Parathyroid adenoma (tissue), 2 donors: ENCODE results near the gene C1orf35.

ENCODE experiments used
- H2AFZ ChIP-seq: fragments of 300-600 bp; sonication (generic); one replicate; pipeline ENCODE4 v1.7.0; 2017; ENCODE audit warnings: antibody characterized with exemption, mild to moderate bottlenecking
- H3K27ac ChIP-seq: fragments of 300-600 bp; sonication (generic); one replicate; pipeline ENCODE4 v1.7.0; 2017
- H3K27me3 ChIP-seq: fragments of 300-600 bp; sonication (generic); one replicate; pipeline ENCODE4 v1.7.0; 2017; ENCODE audit warnings: low read length; ENCODE audit not compliant: control insufficient read depth, insufficient read depth
- H3K36me3 ChIP-seq: fragments of 300-600 bp; sonication (generic); one replicate; pipeline ENCODE4 v1.7.0; 2017; ENCODE audit warnings: low read length; ENCODE audit not compliant: control insufficient read depth, insufficient read depth
- H3K4me1 ChIP-seq: fragments of 300-600 bp; sonication (generic); one replicate; pipeline ENCODE4 v1.7.0; 2017; ENCODE audit warnings: control low read depth
- H3K4me2 ChIP-seq: fragments of 300-600 bp; sonication (generic); one replicate; pipeline ENCODE4 v1.7.0; 2017; ENCODE audit warnings: low read length
- H3K4me3 ChIP-seq: fragments of 300-600 bp; sonication (generic); one replicate; pipeline ENCODE4 v1.7.0; 2017; ENCODE audit warnings: low read depth, low read length
- H3K79me2 ChIP-seq: fragments of 300-600 bp; sonication (generic); one replicate; pipeline ENCODE4 v1.7.0; 2017; ENCODE audit warnings: control low read depth
- H3K9ac ChIP-seq: fragments of 300-600 bp; sonication (generic); one replicate; pipeline ENCODE4 v1.7.0; 2017; ENCODE audit warnings: mild to moderate bottlenecking
- H3K9me3 ChIP-seq: fragments of 300-600 bp; sonication (generic); one replicate; pipeline ENCODE4 v1.7.0; 2017; ENCODE audit warnings: low read length; ENCODE audit not compliant: control insufficient read depth
- CTCF ChIP-seq: fragments of 300-600 bp; sonication (generic); IDR thresholded peaks from one replicate; pipeline ENCODE4 v1.7.0; 2017; ENCODE audit warnings: antibody characterized with exemption, mild to moderate bottlenecking
- donor health status: primary hyperparathyroidism.

Gene C1orf35

GRCh38 chr1:228105270-228105995 lies 2.3 kb upstream of the C1orf35 start:
- TF ChIP-seq CTCF, result no peak
- no peaks in the 10 kb centered on the region for H3K36me3 ChIP-seq
- H3K4me2 ChIP-seq, result no peak overlapping the region
- H3K4me3 ChIP-seq, result no peak overlapping the region
- peaks cover 5% of the 10 kb centered on the region for H3K4me1 ChIP-seq
- H3K27me3 ChIP-seq, result no peaks in the 10 kb centered on the region
- H3K9me3 ChIP-seq, result no peaks in the 10 kb centered on the region
- no peak overlapping the region for H2AFZ ChIP-seq
- H3K79me2 ChIP-seq, result no peaks in the 10 kb centered on the region
- no peak overlapping the region for H3K9ac ChIP-seq
- no peak overlapping the region for H3K27ac ChIP-seq

DNA sequence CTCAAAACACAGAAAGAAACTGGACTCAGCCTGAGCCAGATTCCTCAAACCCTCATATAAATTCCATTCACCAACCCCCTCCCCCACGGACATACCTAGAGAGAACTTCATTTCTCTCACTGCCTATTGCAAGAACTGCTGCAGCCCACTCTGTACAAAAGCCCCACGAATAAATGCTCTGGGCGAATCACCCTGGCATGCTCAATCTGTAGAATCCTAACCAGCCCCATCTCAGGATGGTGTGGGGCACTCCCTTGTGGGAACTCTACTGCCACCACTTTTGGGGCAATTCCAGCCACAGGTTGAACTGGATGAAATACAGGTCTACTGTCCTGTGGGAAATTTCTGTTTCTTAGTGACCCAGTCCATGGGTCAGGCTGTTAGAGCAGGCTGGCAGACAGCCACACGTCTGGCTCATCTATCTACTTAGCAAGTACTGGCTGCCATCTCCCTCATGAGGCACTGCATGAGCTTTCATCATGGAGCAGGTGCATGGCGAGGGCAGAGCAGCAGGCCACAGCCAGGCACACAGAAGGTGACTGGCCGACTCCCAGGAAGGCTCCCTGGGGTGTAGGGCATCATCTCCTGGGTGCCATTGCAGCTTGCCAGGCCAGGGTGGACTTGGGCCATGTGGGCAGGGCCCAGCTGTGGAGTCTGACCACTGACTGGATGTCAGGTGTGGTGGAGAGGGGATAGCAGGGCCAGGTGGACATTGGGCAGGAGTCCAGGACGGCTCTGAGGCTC lies 1.6 kb upstream of the C1orf35 start:
- Histone ChIP-seq H3K27me3 (no peaks in the 10 kb centered on the region), H3K36me3 (no peaks in the 10 kb centered on the region), H3K9ac (no peak overlapping the region), H3K4me1 (peaks cover 4% of the 10 kb centered on the region), H3K4me2 (no peak overlapping the region), H3K9me3 (no peaks in the 10 kb centered on the region), H3K79me2 (no peaks in the 10 kb centered on the region), H3K27ac (no peak overlapping the region), H2AFZ (no peak overlapping the region), H3K4me3 (no peak overlapping the region)
- TF ChIP-seq CTCF, result no peak

GRCh38 chr1:228101994-228102790 lies 933 bp downstream of the C1orf35 start:
- H3K36me3 ChIP-seq, result no peaks in the 10 kb centered on the region
- no peak overlapping the region for H3K9ac ChIP-seq
- no peak overlapping the region for H3K27ac ChIP-seq
- H3K4me1 ChIP-seq, result no peaks in the 10 kb centered on the region
- TF ChIP-seq CTCF, result no peak
- no peaks in the 10 kb centered on the region for H3K79me2 ChIP-seq
- H3K27me3 ChIP-seq, result no peaks in the 10 kb centered on the region
- peak overlapping the region; percentile 54 for H3K4me2 ChIP-seq
- no peaks in the 10 kb centered on the region for H3K9me3 ChIP-seq
- peak overlapping the region; percentile 84 for H3K4me3 ChIP-seq
- H2AFZ ChIP-seq, result no peak overlapping the region

DNA sequence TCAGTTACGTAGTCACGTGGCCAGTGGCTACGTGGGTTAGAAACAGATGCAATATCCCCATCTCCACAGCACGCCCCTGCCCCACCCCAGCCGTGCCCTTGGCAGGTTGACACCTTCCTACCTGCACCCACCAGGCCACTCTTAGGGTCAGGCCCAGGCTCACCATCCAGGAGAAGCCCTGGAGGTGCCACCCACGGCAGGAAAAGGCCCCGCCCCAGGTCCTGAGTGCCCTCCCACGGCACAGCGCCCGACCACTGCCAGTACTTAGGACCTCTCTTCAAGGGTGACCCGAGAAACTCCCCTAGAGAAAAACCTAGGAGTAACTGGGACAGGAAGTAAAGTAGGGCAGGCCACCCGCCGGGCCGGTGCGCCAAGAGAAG lies 1.5 kb downstream of the C1orf35 start:
- Histone ChIP-seq H3K4me1 (no peaks in the 10 kb centered on the region), H3K9ac (no peak overlapping the region), H3K79me2 (peaks cover 1% of the 10 kb centered on the region), H3K36me3 (no peaks in the 10 kb centered on the region), H2AFZ (no peak overlapping the region), H3K27me3 (no peaks in the 10 kb centered on the region), H3K27ac (no peak overlapping the region), H3K4me2 (peak overlapping the region; percentile 54), H3K4me3 (peak overlapping the region; percentile 84), H3K9me3 (no peaks in the 10 kb centered on the region)
- TF ChIP-seq CTCF, result no peak
